NCI-H2081 treated with DMSO at 0.1 percent for 48 hours (cell line): Measurements from ENCODE around the gene GARIN5A.
A peak's percentile ranks its signal among the peaks of the same experiment; 100 is the strongest.

Source experiments
- DNase-seq: peaks from one replicate; lab custom pipeline; 2025; lab: John Stamatoyannopoulos, UW

GARIN5A gene

GRCh38 chr19:50476224-50476906 lies at the start of gene GARIN5A, which contains the start of gene EMC10:
Gene GARIN5A (minus strand): TSS chr19:50476848. CDS start chr19:50476388, 460 bp downstream.
Gene EMC10 (plus strand): TSS chr19:50476507. CDS start chr19:50476545, 38 bp downstream.
- DNase-seq = peak; percentile 67

- no peak for DNase-seq
Measured at GRCh38 chr19:50522881-50523280, 46.2 kb upstream of the GARIN5A start.

GRCh38 chr19:50520822-50521465 lies 44.3 kb upstream of the GARIN5A start:
- no peak for DNase-seq

- DNase-seq = no peak
Measured at GRCh38 chr19:50519006-50519575, 42.4 kb upstream of the GARIN5A start.

- DNase-seq = no peak
Measured at GRCh38 chr19:50518091-50519005, 41.7 kb upstream of the GARIN5A start.

GRCh38 chr19:50517704-50518075 lies 41.0 kb upstream of the GARIN5A start:
- DNase-seq = no peak

GRCh38 chr19:50516964-50517703 lies 40.5 kb upstream of the GARIN5A start:
- DNase-seq = no peak

- no peak for DNase-seq
Measured at GRCh38 chr19:50516456-50516855, 39.8 kb upstream of the GARIN5A start.

- DNase-seq = no peak
Measured at GRCh38 chr19:50515168-50515561, 38.5 kb upstream of the GARIN5A start.

- DNase-seq = peak; percentile 2
Measured at GRCh38 chr19:50514346-50515167, 37.9 kb upstream of the GARIN5A start.

GRCh38 chr19:50513746-50514345 lies 37.2 kb upstream of the GARIN5A start, which contains the start of gene ASPDH:
Gene ASPDH (minus strand): TSS chr19:50513913. CDS start chr19:50513823, 90 bp downstream.
- DNase-seq = no peak

GRCh38 chr19:50512999-50513745 lies 36.5 kb upstream of the GARIN5A start:
- DNase-seq = no peak

GRCh38 chr19:50512112-50512998 lies 35.7 kb upstream of the GARIN5A start:
- no peak for DNase-seq

- peak; percentile 90 for DNase-seq
Measured at GRCh38 chr19:50511069-50511822, 34.6 kb upstream of the GARIN5A start, which contains the start of gene JOSD2. Gene JOSD2 (minus strand): TSS chr19:50511191. CDS start chr19:50510431, 760 bp downstream.

- no peak for DNase-seq
Measured at GRCh38 chr19:50510700-50511068, 34.0 kb upstream of the GARIN5A start.

GRCh38 chr19:50510121-50510670 lies 33.5 kb upstream of the GARIN5A start:
- no peak for DNase-seq

- no peak for DNase-seq
Measured at GRCh38 chr19:50509366-50509765, 32.7 kb upstream of the GARIN5A start.
